HG03175 (cell line): Measurements from ENCODE around the gene AHDC1.
"Not testable (repeated sequence)": the region's sequence is repeated elsewhere in the genome, so short reads cannot be mapped to it uniquely, and the experiment has no call there.

Experiments
- ATAC-seq: cut with Tn5 transposase; IDR thresholded peaks from one replicate; pipeline ENCODE4 v1.9.1; 2021; ENCODE audit warnings: mild to moderate bottlenecking, moderate library complexity; ENCODE audit not compliant: unreplicated experiment

AHDC1 gene

GRCh38 chr1:27539901-27540861, 63.8 kb downstream of the AHDC1 start:
- ATAC-seq, result no peak

DNA sequence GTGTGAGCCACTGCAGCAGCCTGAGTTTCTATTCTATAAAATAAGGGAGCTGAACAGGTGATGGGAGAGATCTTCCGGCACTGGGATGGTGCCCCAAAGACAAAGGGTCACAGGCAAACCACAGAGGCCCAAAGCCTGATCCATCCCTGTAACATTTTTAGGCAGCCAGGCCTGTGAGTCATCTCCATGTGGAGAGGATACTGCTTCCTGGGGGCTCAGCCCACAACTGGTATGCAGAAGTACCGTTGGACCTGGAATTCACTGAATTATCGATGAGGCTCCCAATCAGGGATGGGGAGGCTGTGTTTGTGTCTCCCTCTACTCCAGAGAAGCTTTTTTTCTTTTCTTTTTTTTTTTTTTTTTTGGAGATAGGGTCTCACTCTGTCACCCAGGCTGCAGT, 65.2 kb downstream of the AHDC1 start:
- ATAC-seq, result no peak

GRCh38 chr1:27538305-27538676, 65.7 kb downstream of the AHDC1 start:
- not testable (repeated sequence) for ATAC-seq

DNA sequence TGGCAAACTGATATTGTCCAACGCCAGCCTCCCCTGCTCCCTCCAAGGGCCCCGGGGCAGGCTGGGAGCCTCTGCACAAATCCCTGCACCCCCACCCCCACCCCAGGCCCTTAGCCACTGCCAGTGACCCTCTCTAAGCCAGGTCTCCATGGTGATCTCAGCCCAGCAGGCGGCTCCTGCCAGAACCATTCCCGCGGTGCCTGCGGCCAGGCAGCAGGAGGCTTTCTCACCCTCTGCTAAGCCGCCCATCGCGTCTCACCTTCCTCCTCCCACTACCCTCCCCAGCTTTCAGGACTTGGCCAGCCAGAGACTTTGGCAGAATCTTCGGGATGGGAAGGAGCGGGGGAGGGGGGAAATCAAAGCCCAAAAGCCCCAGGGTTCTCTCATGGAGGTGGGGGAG, 67.2 kb downstream of the AHDC1 start:
- ATAC-seq, result no peak

DNA sequence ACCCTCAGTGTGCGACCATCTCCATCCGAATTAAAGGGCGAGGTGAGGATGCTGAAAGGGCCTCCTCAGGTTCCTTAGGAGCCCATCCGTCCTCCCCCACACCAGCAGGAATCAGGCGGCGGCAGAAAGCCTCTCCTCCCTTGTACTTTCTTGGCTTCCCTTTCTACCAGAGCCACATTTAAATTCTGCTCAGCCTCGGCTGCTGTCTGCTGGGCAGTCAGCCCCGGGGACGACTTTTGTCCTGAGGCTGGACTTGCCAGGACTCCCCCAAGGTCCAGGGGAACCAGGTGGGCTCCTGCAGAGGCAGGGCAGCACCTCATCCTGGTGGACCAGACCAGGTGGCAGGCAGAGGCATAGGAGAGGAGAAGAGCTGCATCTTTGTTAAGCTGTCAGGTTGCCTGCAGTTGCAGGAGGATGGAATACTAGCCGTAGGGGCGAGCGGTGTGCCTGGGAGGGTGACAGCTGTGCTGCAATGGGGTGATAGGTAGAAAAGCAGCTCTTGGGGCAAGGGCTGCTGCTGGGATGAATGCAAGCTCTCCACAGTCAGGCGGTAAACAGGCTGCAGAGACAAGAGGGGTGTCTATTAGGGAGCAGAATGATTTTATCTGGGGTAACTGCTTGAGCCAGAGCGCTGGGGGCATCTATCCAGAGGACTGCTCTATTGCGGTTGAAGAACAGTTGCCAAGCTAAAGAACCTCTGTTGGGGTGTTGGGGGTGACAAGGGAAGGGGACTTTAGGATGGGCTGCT, 67.8 kb downstream of the AHDC1 start:
- ATAC-seq, result no peak

- ATAC-seq, result no peak
These were observed 68.6 kb downstream of the AHDC1 start for GRCh38 chr1:27535386-27535785.

DNA sequence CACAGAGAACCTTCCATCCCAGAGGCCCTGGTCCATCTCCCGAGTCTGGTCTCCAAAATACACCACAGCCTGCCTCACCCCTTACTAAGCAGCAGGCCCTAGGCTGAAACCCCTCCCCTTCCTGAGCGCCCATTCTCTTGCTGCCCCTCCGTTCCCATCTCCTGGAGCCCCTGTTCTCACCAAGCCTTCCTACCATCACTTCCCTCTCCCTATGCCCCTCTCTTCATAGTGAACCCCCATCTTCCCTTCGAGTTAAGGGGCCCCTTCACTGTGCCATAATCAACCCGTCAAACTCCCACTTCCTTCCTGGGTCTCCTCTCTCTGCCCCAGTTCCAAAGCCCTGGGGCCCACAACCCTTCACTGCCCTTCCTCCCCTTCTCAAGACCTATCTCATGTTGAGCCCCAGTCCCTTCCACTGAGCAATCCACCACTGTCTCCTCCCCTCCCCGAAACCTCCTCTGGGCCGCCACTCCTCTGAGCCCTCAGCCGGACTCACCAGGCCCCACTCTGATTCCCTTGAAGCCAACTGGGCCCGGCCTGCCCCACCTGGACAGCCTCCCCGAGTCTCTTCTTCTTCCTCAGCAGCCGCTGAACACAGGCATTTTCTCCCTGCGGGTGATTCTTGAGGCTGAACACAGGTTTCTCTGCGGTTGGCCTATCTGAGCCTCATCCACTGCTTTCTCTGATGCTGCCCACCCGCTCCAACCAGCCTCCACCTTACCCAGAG, 71.8 kb downstream of the AHDC1 start:
- no peak for ATAC-seq

DNA sequence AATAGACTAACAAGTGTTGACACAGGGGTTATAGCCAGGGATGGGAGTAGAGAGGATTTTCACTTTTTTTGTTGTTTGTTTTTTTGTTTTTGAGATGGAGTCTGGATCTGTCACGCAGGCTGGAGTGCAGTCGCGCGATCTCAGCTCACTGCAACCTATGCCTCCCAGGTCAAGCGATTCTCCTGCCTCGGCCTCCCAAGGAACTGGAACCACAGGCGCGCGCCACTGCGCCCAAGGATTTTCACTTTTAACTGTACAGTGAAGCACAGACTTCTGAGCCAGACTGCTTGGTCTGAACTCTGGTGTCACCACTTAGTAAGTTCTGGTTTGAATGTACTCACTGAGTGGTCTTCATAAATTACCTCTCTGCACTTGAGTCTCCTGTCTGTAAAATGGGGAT, 73.8 kb downstream of the AHDC1 start:
- no peak for ATAC-seq

DNA sequence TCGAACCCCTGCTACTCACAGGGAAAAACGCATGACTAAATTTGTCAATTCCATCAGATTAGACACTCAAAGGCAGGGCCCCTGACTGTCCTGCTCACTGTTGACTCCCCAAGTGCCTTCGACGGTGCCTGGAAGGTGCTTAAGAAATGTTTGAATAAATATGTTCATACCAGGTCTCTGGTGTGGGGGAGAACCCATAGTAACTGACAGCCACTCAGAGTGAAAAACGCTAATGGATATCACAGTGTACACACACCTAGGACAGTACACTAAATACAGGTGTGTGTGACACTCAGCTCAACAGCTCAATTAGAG, 74.3 kb downstream of the AHDC1 start:
- ATAC-seq, result no peak

GRCh38 chr1:27528818-27529703, 74.9 kb downstream of the AHDC1 start:
- no peak for ATAC-seq

- ATAC-seq, result no peak
These were observed 75.8 kb downstream of the AHDC1 start for GRCh38 chr1:27527890-27528817.

- ATAC-seq, result no peak
These were observed 76.6 kb downstream of the AHDC1 start for GRCh38 chr1:27527223-27527889.

DNA sequence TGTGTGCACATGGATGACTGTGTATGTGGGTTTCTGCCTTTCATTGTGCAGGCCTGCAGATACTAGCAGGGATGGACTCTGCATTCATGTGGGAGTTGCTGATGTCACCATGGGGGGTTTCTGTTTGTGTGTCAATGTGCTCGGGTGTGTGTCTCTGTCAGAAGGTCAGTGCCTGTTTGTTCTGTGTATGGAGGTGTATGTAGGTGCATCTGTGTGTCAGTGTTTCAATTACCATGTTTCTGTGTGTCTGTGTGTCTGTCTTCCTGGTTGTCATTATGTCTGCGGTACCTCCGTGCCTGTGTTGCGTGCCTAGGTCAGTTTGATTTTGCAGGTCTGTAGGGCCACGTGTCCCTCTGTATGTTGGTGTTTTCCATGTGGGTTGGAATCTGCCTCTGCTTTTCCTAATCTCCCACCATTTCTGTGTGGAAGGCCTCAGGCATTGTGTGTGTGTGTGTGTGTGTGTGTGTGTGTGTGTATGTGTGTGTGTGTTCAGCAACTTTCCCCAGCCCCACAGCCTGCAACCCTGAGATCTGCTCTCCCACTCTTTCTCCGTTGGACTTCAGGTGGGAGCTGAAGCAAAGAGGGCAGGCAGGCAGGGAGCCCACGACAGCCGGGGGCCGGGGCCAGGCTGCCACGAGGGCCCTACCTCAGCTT, 77.2 kb downstream of the AHDC1 start:
- ATAC-seq, result no peak

DNA sequence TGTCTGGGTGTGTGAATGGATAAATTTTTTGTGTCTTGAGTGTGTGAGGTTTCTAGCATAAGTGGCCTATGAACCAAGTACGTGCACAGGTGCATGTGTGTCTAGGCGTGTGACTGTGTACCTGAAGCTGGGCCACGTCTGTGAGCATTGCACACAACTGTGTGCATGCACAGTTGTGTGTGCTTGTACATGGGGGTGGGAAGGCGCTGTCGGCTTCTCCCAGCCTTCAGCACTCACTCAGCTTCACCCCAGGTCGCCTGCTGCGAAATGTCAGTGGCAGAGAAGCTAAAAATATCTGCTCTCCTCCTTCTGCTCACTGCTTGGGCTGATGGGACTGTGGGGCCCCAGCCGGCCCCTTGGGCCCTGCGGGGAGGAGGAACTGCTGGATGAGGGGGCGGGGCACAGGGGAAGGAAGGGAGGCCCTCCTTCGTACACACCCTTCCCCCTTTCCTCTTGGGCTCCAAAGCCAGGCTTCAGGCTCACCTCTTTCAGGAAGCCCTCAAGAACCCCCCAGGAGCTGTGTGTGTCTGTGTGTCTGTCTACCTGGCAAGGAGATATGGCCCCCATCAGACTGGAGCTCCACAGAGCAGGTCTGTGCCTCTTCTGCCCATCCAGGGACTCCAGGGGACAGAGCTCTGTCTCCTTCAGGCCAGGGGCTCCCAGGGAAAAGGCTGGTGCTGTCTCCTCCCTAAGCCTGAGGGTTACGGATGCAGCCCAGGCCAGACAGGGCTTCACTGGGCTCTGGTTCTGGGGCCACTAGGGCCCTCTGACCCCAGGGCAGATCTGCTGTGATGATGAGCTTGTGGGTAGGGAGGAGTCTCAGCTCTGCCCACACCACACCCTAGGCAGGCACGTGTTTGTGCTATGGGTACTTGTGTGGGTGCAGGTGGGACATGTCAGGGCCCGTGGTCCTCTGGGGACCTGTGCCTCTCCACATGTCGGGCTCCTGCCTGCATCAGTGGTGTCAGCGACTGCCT, 78.4 kb downstream of the AHDC1 start:
- peak; percentile 49 for ATAC-seq

- ATAC-seq, result no peak
These were observed 80.5 kb downstream of the AHDC1 start for GRCh38 chr1:27523337-27524020.

DNA sequence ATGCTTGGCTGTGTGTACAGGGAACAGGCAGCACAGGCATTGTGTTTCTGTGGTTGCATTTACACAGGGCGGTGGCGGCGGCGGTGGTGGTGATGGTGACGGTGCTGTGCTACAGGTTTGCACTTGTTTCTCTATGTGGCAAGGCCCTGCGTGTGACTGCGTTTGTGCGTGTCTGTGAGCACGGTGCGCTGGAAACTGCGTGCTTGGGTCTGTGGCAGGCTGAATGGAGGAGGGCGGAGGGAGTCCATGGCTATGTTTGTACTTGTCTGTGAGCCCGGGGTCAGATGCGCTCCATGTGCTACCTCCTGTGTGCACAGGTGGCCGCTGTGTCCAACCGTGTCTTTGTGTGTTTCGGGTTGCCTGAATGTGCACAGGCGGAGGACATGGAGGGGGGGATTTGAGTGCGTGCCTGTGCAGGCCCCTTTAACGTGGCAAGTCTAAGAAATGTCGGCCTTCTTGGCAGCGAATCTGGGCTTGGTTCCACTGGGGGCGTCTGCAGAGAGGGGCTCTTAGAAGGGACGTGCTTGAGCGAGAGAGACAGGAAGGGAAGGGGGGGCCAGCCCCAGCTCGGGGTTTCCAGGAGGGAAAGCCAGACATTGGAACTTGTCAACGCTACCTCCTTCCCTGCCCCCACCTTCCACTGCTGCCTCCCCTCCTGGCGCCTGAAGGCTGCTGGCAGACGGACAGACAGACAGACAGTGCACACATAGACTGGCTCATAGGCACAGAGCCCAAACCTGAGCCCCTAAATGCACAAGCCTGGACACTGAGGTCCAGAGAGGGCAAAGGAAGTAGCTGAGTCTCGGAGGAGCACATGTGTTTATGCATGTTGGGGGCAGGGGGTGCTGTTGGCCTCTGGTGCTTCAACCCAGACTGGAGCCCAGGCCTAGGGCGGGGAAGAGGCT, 81.3 kb downstream of the AHDC1 start:
- no peak for ATAC-seq
